Neural cell (in vitro differentiated cells): ENCODE data around the gene TCF12. TPM values are rescaled to one million over a fixed set of nuclear protein-coding genes. Genes with fewer than 3 reads are reported as not detected.

Source experiments
- H2AFZ ChIP-seq: fragments of 200-600, 300-800 bp; sonication (generic), shearing (Covaris generic); 2 replicates; pipeline ENCODE4 v1.6.0; 2014; ENCODE audit warnings: low read depth, mild to moderate bottlenecking, antibody characterized with exemption, low read length, moderate library complexity
- H3F3A ChIP-seq: fragments of 200-600 bp; shearing (Covaris generic); 2 replicates; pipeline ENCODE4 v1.6.1; 2016; ENCODE audit warnings: mild to moderate bottlenecking, moderate library complexity, mixed read lengths, antibody characterized with exemption, low read length; ENCODE audit not compliant: insufficient read depth, poor library complexity, severe bottlenecking
- H3K27ac ChIP-seq: fragments of 200-600, 300-800 bp; sonication (generic), shearing (Covaris generic); 2 replicates; pipeline ENCODE4 v1.5.1; 2014; ENCODE audit warnings: mild to moderate bottlenecking, low read length, moderate library complexity
- H3K27me3 ChIP-seq: fragments of 300-800, 200-600 bp; sonication (generic), shearing (Covaris generic); 2 replicates; pipeline ENCODE4 v1.6.0; 2014; ENCODE audit warnings: mild to moderate bottlenecking, low read depth, low read length, moderate library complexity; ENCODE audit not compliant: insufficient read depth
- H3K36me3 ChIP-seq: fragments of 300-800, 200-600 bp; sonication (generic), shearing (Covaris generic); 2 replicates; pipeline ENCODE4 v1.5.1; 2014; ENCODE audit warnings: mild to moderate bottlenecking, antibody characterized with exemption, low read length, moderate library complexity; ENCODE audit not compliant: insufficient read depth
- H3K4me2 ChIP-seq: fragments of 300-800, 200-600 bp; sonication (generic), shearing (Covaris generic); 2 replicates; pipeline ENCODE4 v1.6.0; 2014; ENCODE audit warnings: mild to moderate bottlenecking, low read length
- H3K4me3 ChIP-seq: fragments of 300-800, 200-600 bp; sonication (generic), shearing (Covaris generic); 2 replicates; pipeline ENCODE4 v1.5.1; 2014; ENCODE audit warnings: mild to moderate bottlenecking, low read length, moderate library complexity
- H3K79me2 ChIP-seq: fragments of 200-600 bp; shearing (Covaris generic); replicated peaks from 2 replicates; pipeline ENCODE4 v1.6.0; 2014; ENCODE audit warnings: mild to moderate bottlenecking, low read length, moderate library complexity; ENCODE audit not compliant: insufficient read depth
- H3K9ac ChIP-seq: fragments of 300-800, 200-600 bp; sonication (generic), shearing (Covaris generic); 2 replicates; pipeline ENCODE4 v1.6.1; 2016; ENCODE audit warnings: mild to moderate bottlenecking, low read length, mixed read lengths
- H3K9me2 ChIP-seq: fragments of 200-600 bp; shearing (Covaris generic); 2 replicates; pipeline ENCODE4 v1.6.1; 2016; ENCODE audit warnings: mild to moderate bottlenecking, low read length, mixed read lengths; ENCODE audit not compliant: insufficient read depth
- H3K9me3 ChIP-seq: fragments of 200-600, 300-800 bp; sonication (generic), shearing (Covaris generic); 2 replicates; pipeline ENCODE4 v1.6.1; 2016; ENCODE audit warnings: mild to moderate bottlenecking, mixed run types, low read length, moderate library complexity, mixed read lengths
- H4K20me1 ChIP-seq: fragments of 200-600 bp; shearing (Covaris generic); 2 replicates; pipeline ENCODE4 v1.6.1; 2016; ENCODE audit warnings: mild to moderate bottlenecking, mixed run types; ENCODE audit not compliant: insufficient read depth
- CTCF ChIP-seq: fragments of 450-650 bp; IDR thresholded peaks from 2 replicates; pipeline ENCODE4 v1.5.1; 2014; ENCODE audit warnings: antibody characterized with exemption, mild to moderate bottlenecking, moderate library complexity; ENCODE audit not compliant: poor library complexity, severe bottlenecking
- EP300 ChIP-seq: fragments of 450-650 bp; conservative IDR thresholded peaks from 2 replicates; pipeline ENCODE4 v1.6.1; 2014; ENCODE audit warnings: antibody characterized with exemption, mild to moderate bottlenecking, moderate library complexity; ENCODE audit not compliant: poor library complexity, severe bottlenecking
- EZH2 ChIP-seq: fragments of 200-600, 300-800 bp; shearing (Covaris generic), sonication (generic); IDR thresholded peaks from 2 replicates; pipeline ENCODE4 v1.6.1; 2014; ENCODE audit warnings: antibody characterized with exemption, low read length, borderline replicate concordance, mild to moderate bottlenecking; ENCODE audit not compliant: insufficient read depth, poor library complexity, severe bottlenecking
- MXI1 ChIP-seq: fragments of 450-650 bp; conservative IDR thresholded peaks from 2 replicates; pipeline ENCODE4 v1.6.1; 2014; ENCODE audit warnings: antibody characterized with exemption, mild to moderate bottlenecking; ENCODE audit not compliant: poor library complexity, severe bottlenecking
- POLR2AphosphoS5 ChIP-seq: IDR thresholded peaks from 2 replicates; pipeline ENCODE4 v1.6.1; 2012
- RAD21 ChIP-seq: fragments of 450-650 bp; conservative IDR thresholded peaks from 2 replicates; pipeline ENCODE4 v1.6.1; 2014; ENCODE audit warnings: antibody characterized with exemption, mild to moderate bottlenecking, moderate library complexity
- REST ChIP-seq: IDR thresholded peaks from 2 replicates; pipeline ENCODE4 v1.6.1; 2012; ENCODE audit warnings: borderline replicate concordance
- SMC3 ChIP-seq: fragments of 450-650 bp; conservative IDR thresholded peaks from 2 replicates; pipeline ENCODE4 v1.6.1; 2014; ENCODE audit warnings: antibody characterized with exemption, mild to moderate bottlenecking, moderate library complexity; ENCODE audit not compliant: poor library complexity
- TAF1 ChIP-seq: IDR thresholded peaks from 2 replicates; pipeline ENCODE4 v1.6.1; 2012; ENCODE audit warnings: low read depth
- polyA plus RNA-seq: library from polyadenylated mRNA; depleted of rRNA; stranded (reverse); fragments of >200 nt; gene quantifications from 2 replicates; pipeline ENCODE4 v1.2.3, GENCODE V29; 2014

Gene TCF12
- polyA plus RNA-seq, 1 donor from 2014 or later: 52.7 TPM

- H3K9ac ChIP-seq: no peak overlapping the region
- no peaks in the 10 kb centered on the region for H3K9me2 ChIP-seq
- TF ChIP-seq EZH2: no peak
- peaks cover 99% of the 10 kb centered on the region for H3K79me2 ChIP-seq
- no peak overlapping the region for H2AFZ ChIP-seq
- H4K20me1 ChIP-seq: no peaks in the 10 kb centered on the region
- no peak overlapping the region for H3K27ac ChIP-seq
- no peaks in the 10 kb centered on the region for H3F3A ChIP-seq
- H3K9me3 ChIP-seq: no peaks in the 10 kb centered on the region
- no peak overlapping the region for H3K4me2 ChIP-seq
- no peaks in the 10 kb centered on the region for H3K36me3 ChIP-seq
- H3K4me3 ChIP-seq: no peak overlapping the region
- no peaks in the 10 kb centered on the region for H3K27me3 ChIP-seq
These were observed 15.0 kb downstream of the TCF12 start for GRCh38 chr15:56933410-56933809.

- no peaks in the 10 kb centered on the region for H3K9me2 ChIP-seq
- H3K9me3 ChIP-seq: no peaks in the 10 kb centered on the region
- H3K36me3 ChIP-seq: no peaks in the 10 kb centered on the region
- no peak overlapping the region for H3K4me2 ChIP-seq
- TF ChIP-seq EZH2 (no peak), POLR2AphosphoS5 (no peak), TAF1 (no peak), REST (no peak), RAD21 (no peak), MXI1 (no peak), SMC3 (no peak), EP300 (no peak), CTCF (no peak)
- H3K79me2 ChIP-seq: peaks cover 99% of the 10 kb centered on the region
- no peak overlapping the region for H3K27ac ChIP-seq
- no peak overlapping the region for H2AFZ ChIP-seq
- H3K9ac ChIP-seq: no peak overlapping the region
- H3K4me3 ChIP-seq: no peak overlapping the region
- no peaks in the 10 kb centered on the region for H3K27me3 ChIP-seq
- H3F3A ChIP-seq: no peaks in the 10 kb centered on the region
- H4K20me1 ChIP-seq: no peaks in the 10 kb centered on the region
These were observed 15.4 kb downstream of the TCF12 start for GRCh38 chr15:56933811-56934210.

GRCh38 chr15:56934269-56934668 lies 15.8 kb downstream of the TCF12 start:
- H2AFZ ChIP-seq: no peak overlapping the region
- H3K27me3 ChIP-seq: no peaks in the 10 kb centered on the region
- no peaks in the 10 kb centered on the region for H3K9me2 ChIP-seq
- no peaks in the 10 kb centered on the region for H4K20me1 ChIP-seq
- H3K36me3 ChIP-seq: no peaks in the 10 kb centered on the region
- peaks cover 99% of the 10 kb centered on the region for H3K79me2 ChIP-seq
- H3K4me2 ChIP-seq: no peak overlapping the region
- H3K4me3 ChIP-seq: no peak overlapping the region
- H3K9me3 ChIP-seq: no peaks in the 10 kb centered on the region
- TF ChIP-seq MXI1 (no peak), SMC3 (no peak), EZH2 (no peak), TAF1 (no peak), EP300 (no peak), CTCF (no peak), REST (no peak), RAD21 (no peak), POLR2AphosphoS5 (no peak)
- H3K9ac ChIP-seq: no peak overlapping the region
- H3F3A ChIP-seq: no peaks in the 10 kb centered on the region
- H3K27ac ChIP-seq: no peak overlapping the region
